ENCODE measurements around the gene UFM1.
"Not testable (repeated sequence)": the region's sequence is repeated elsewhere in the genome, so short reads cannot be mapped to it uniquely, and the experiment has no call there.

UFM1 gene

DNA sequence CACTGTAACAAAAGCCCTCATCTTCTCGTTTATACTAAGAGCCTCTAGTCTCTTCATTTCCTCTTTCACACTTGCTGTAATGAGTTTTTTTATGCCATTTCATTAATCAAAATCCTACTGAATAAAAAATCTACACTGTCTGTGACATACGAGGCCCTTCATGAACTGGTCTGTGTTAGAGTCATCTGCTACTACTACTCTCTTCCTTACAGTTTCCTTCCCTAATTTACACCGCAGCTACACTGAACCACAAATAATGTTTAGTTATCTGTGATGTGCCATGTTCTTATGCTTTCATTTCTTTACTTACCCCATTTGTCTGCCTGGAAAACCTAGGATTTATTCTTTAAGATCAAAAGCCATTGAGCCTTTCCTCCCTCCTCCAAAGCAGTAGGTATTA lies 16.0 kb downstream of the UFM1 start:
- no peak for DNase-seq (ENCODE audit: low read depth)

DNA sequence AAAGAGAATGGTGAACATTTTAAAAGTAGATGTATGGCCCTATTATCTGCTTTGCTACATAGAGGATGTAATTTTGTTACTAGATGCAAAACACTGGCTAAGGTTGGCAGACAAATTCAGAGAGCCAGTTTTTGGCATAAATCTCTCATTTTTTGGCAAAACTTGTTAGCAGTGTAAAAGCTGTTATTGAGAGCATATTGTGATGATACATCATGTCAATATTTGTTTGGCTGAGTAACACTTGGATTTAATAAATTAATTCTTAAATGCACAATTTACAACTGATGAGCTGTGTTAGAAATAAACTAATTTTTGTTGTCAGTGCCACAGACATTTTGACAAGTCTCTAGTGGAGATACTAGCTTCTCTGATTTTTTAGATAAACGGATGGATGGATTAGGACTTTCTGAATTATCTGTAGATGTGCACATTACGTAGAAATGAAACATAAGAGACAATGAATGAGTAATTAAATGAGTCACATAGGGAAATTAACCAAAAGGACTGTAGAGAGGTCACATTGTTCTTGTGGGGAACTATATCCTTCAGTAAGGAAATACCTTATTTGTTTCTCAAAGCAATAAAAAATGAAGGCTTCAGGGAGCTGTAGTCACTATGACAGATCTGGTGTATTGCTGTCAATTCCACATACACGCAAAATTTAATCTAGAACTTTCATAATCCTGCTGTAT lies 17.4 kb downstream of the UFM1 start:
- DNase-seq (ENCODE audit: low read depth) = no peak

DNA sequence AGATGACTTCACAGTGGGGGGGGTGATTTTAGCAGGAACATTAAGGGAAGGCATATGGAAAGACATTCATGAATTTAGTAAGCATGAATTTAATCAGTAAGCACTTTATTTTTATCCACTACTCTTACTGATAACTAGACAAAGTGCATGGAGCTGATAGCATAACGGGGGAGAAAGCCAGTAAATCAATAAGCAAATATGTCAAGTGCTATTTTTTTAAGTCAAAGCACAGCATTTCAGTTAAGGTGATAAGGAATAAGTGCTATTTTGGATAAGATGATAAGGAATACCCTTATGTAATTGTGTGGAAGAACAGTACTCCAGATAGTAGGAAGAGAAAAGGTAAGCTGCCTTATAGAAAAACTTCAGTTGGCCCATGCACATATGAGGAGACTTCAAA lies 19.4 kb downstream of the UFM1 start:
- no peak for DNase-seq (ENCODE audit: low read depth)

DNA sequence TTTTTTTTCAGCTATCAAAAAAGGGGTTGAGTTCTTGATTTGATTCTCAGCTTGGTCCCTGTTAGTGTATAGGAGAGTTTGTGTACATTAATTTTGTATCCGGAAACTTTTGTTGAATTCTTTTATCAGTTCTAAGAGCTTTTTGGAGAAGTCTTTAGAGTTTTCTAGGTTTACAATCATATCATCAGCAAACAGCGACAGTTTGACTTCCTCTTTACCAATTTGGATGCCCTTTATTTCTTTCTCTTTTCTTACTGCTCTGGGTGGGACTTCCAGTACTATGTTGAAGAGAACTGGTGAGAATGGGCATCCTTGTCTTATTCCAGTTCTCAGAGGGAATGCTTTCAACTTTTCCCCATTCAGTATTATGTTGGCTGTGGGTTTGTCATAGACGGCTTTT lies 20.4 kb downstream of the UFM1 start:
- not testable (repeated sequence) for DNase-seq (ENCODE audit: low read depth)

DNA sequence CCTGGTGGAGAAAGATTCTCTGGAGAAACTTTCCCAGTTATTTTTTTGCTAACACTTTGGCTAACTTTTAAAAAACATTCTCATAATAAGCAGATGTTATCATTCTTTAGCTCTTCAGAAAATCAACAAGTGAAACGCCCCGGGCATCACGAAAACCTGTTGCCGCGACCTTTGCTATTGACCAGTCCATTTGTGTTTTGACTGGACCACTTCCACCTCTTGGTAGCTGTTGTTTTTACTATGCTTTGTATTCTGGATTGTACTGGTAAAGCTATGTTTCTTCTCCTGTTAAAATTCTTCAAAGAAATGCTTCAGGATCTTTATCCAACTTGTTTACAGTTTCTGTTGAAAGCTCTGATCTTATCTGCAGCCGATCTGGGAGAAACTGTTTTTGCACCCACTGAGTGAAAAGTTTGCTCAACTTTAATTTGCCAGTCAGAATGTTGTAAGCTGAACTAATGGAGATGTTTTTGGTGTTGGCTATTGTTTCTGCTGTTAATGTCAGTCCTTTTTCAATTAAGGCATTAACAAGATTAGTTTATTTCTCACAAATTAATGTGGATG lies 23.3 kb downstream of the UFM1 start:
- DNase-seq (ENCODE audit: low read depth) = no peak

DNA sequence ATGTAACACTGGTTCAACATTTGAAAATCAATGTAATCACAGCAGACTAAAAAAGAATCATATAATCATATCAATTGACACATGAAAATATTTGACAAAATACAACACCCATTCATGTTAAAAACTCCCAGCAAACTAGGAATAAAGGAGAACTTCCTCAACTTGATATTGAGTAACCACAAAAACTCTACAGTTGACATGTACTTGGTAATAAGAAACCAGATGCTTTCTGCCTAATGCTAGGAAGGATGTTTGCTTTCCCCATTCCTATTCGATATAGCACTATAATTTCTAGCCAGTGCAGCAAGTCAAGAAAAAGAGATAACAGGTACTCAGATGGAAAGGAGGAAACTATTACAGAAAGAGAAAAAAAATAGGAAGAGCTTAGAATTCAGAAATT lies 26.9 kb downstream of the UFM1 start:
- no peak for DNase-seq (ENCODE audit: low read depth)

DNA sequence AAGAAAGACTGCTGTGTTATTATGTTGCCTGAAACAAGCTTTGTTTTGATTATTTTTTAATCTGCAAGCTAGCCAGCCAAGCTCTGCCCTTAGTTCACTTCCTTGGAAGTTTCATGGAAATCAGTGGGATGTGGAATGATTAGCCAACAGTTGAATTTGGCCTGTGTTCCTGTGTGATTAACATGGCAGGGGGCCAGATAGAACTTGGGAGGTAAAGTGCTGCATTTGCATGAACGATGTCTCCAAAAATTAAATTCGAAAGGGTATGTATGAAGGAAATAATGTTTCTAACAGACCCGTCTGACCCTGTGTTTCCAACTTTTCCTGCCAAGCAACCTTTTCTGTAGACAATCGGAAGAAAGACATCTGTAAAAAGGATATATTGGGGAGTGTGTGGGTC lies 32.2 kb downstream of the UFM1 start:
- no peak for DNase-seq (ENCODE audit: low read depth)

DNA sequence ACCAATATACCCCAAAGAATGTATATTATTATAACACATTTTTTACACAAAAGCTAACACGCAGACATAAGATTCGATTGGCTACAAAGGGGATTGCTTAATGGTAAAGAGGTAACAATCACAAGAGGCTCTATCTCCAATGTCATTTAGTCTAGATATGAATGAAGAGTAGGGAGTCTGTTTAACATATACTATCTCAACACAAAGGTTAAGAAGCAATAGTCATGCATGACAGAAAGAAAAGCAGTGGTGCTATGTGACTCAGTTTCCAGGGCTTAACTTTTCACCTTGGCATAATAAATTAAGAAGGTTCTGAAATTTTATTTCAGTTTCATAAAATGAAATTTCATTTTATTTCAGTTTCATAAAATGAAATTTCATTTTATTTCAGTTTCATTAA lies 33.3 kb downstream of the UFM1 start:
- no peak for DNase-seq (ENCODE audit: low read depth)

DNA sequence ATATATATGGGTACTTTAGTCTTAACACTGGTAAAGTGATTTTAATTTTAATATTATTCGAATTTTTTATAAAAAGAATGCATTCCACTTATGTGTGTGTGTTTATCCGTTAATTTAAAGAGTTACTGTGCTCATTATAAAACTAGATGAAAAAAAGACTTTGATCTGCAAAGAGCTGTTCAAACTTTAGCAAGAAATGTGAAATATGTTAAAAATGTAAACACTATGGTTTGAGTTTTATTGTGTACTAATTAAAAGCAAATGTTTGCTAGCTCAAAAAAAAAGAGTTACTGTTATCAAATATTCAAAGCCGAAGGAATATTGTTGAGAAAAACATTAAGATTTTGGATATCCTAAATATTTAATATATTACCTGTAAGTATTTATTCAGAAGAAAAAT lies 34.5 kb downstream of the UFM1 start:
- DNase-seq (ENCODE audit: low read depth) = no peak

DNA sequence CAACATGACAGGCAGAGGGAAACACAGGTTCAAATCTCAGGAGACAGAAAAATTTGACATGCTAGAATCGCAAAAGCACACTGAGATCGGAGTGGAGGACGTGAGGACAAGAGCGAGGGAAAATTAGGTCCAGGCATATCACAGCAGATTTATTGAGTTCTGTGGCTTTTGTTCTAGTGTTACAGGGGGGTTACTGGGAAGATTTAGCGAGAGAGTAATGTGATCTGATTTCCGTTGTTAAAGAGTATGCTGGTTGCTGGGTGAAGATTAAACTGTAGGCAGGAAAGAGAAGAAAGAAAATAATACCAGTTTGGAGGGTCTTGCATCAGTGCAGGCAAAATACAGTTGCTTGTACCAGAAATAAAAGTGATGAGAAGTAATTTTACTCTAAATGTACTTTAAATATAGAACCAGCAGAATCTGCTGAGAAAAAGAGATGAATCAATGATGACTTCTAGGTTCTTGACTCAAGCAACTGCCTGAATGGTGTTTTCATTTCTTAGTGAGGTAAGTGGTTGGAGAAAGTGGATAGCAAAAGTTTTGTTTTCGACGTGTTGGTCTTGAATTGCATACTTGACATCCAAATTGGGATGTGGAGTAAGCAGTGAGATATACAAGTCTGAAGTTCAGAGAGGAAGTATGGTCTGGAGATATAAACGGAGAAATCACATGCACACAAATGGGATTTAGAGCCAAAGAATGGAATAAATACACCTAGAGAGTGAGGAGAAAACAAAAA lies 35.7 kb downstream of the UFM1 start:
- no peak for DNase-seq (ENCODE audit: low read depth)

DNA sequence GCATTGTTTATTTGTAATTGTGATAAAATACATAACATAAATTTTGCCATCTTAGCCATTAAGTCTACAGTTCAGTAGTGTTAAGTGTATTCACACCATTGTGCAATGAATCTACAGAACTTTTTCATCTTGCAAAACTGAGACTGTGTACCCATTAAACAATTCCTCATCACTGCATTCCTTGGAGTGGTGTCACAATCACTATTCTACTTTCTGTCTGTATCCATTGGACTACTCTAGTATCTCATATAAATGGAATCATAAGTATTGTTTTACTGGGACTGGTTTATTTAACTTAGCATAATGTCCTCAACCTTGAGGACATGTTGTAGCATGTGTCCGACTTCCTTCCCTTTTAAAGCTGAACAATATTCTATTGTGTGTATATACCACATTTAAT lies 36.8 kb downstream of the UFM1 start:
- DNase-seq (ENCODE audit: low read depth) = no peak

DNA sequence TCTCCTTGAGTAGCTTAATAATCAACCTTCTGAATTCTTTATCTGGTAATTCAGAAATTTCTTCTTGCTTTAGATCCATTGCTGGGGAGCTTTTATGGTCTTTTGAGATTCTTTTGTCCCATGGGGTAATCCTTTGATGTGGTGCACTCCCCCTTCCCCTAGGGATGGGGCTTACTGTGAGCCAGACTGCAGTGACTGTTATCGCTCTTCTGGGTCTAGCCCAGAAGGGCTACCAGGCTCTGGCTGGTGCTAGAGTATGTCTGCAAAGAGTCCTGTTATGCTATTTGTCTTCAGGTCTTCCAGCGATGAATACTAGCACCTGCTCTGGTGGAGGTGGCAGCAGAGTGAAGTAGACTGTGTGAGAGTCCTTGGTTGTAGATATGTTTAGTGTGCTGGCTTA lies 41.7 kb downstream of the UFM1 start:
- no peak for DNase-seq (ENCODE audit: low read depth)

DNA sequence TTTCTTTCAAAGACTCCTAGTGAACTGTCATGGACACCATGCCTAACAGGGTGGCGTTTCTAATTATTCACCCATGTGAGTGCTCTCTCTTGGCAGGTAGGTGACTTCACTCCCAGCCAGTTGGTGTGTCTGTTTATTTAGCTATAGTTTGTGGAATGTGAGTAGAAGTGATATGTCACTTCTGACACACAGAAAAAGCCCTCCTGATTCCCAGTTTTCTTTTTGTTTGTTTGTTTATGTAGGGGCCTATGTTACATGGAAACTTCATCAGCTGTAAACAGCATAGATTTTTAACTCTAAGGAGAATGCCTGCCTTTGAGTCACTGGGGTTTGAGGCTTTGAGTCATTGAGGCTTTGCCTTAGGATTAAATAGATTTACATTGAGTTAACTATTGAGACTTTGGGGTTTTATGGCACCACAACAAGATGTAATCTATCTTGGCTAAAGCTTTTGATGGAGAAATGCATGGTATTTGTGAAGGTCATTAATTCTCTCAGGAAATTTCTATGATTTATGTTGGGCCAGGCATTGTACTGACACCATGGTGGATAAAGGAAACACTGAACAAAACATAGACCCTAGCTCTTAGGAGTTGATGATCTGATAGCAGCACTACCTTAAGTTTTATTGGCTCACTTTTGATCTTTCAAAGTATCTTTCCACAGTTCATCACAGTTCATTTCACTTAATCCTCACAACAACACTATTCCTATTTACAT lies 45.3 kb downstream of the UFM1 start:
- DNase-seq (ENCODE audit: low read depth) = no peak

DNA sequence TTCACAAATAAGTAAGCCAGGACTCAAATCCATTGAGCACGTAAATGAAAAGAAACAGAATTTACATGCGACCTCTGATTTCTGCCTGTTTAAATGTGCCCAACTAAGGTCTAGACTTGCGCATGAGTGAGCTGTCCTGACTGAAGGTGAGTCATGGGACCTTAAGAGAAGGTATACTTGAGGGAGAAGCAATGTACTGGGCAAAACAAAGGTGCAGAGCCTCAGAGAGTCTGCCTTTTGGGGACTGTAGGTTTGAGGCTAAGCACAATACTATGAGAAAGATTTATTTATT lies 45.8 kb downstream of the UFM1 start:
- no peak for DNase-seq (ENCODE audit: low read depth)

DNA sequence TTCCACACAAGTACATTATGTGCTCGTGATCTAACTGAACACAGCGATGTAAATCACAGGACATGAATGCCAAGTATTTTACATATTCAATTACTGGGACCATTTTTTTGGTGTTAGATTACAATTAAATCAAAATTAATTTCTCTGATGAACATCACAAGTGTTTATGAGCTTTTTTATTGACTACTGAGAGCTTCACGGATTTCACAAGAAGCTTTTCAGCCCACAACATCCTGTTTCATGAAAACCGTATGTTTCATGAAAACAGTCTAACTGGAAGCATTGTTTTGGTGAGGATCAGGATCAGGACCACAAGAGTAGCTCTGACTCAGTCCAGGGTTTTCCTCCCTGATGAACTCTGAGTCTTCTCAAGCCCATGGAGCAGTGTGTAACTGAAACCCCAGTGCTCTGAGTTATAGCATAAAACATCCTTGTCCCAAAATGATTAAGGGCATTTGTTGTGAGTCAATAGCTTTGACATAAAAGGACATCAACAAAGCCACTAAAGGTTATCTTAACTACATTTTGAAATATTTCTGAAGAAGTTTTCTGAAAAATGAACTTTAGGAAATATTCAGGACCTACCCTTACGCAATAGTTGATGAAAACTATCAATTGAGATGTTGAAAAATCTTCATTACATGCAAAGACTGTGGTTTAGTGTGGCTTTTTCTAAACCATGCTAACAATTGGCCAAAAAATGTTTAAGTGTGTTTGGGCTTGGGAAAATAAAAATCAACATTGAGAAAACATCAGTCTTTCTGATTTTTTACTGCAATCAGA lies 49.3 kb downstream of the UFM1 start:
- DNase-seq (ENCODE audit: low read depth) = no peak

DNA sequence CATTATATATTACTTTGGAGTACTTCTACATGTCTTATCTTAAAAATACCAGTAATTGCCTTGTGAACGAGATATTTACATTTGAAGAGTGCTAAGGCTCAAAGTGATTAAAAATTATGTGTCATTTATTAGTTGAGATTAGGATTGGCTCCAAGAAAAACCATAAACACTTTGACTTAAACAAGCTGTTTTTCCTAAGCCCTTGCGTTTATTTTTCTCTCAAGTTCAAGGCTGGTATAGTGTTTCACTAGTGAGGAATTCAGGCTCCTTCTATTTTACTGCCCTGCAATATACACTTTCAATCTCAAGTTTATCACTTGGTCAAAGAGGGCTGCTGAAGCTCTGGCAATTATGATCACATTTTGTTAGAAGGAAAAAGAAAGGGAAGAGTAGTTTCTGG lies 49.9 kb downstream of the UFM1 start:
- DNase-seq (ENCODE audit: low read depth) = no peak

DNA sequence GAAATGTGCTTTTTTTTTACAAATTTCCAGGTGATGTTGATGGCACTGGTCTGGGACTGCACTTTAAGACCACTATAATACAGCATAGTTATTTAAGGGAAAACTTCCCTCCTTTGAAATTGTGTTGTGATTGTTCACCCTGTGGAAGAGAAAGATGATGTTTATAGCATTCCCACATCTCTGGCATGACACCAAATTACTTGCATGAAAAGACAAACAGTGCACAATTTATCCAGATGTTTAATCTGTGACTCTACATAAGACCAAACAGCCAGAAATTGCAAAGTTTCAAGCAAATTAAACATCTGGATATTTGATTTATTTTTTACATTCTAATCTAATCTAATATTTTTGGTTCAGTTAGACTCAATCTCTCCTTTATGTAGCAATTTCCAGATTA lies 51.6 kb downstream of the UFM1 start:
- DNase-seq (ENCODE audit: low read depth) = no peak

DNA sequence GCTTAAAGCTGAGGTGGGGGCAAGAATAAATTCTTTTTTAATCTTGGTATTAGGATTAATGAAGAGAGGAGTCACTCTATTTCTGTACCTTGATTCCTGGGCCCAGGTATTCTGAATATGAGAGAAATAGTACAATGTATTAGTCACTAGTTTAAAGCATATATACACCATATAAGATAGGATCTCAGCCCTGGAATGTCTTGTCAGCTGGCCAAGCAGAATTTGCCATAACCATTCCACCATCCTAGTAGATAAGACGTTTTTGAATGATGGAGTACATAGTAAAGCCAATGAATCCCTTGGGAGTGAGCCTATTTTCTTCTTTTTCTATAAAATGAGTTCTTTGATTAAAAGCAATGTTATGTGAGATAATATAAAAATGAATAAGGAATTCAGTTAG lies 55.6 kb downstream of the UFM1 start:
- DNase-seq (ENCODE audit: low read depth) = no peak

DNA sequence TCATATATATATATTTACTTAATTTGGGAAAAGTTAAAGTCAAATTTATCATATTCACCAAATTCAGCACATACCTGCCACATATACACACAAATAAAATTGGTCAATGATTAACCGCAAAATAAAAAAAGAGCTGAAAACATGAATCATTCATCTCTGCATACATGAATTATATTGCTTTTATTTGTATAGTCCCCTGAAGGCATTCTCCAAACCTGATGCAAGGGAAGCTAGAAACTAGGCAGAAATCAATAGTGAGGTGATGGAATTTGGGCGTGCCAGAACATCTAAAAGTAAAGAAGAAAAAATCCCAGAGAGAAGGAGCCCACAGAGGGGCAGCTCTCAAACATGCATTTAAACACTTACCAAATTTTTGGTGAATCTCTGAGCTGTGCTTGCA lies 60.1 kb downstream of the UFM1 start:
- DNase-seq (ENCODE audit: low read depth) = no peak

DNA sequence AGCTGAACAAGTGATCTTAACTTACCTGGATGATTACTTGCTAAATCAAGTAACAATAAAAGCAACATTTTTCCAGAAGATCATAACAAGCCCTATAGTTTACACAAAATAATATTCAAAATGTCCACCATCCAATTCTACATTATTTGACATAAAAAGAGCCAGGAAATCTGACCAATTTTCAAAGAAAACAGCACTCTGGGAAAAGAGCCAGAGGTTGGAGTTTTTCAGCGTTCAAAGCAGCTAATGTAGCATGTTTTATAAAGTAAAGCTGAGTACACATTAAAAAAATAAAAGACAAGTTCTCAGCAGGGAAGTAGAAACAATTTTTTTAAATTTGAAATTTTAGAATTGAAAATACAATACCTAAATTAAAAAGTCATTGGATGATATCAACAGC lies 62.6 kb downstream of the UFM1 start:
- no peak for DNase-seq (ENCODE audit: low read depth)

Measured in activated T-cell treated with anti-CD3 and anti-CD28 coated beads for 1 hour (primary cell).